Fibroblast of the aortic adventitia (primary cell): ENCODE results near the gene CCDC57. TPM values are rescaled to one million over a fixed set of nuclear protein-coding genes. Genes with fewer than 3 reads are reported as not detected.
A peak's percentile ranks its signal among the peaks of the same experiment; 100 is the strongest.

Experiments
- DNase-seq: peaks from one replicate; pipeline ENCODE4 v3.0.0-alpha.2; 2010; ENCODE audit warnings: low read depth
- H3K4me3 ChIP-seq: 2 replicates; pipeline ENCODE4 v1.5.1; 2011; ENCODE audit warnings: low read depth, mild to moderate bottlenecking, control low read depth, low read length, moderate library complexity
- CTCF ChIP-seq: IDR thresholded peaks from 2 replicates; pipeline ENCODE4 v1.5.1; 2011; ENCODE audit warnings: mild to moderate bottlenecking, low read length, control low read depth, inconsistent platforms; ENCODE audit not compliant: insufficient read depth
- total RNA-seq: library from RNA; depleted of rRNA; stranded (reverse); fragments of >200 nt; gene quantifications from 2 replicates; pipeline ENCODE4 v1.2.3, GENCODE V29; 2012; ENCODE audit warnings: low replicate concordance

Gene CCDC57
- total RNA-seq, 1 donor, result 15.2 TPM

GRCh38 chr17:82200743-82201497 is 11.7 kb downstream of the CCDC57 start:
- H3K4me3 ChIP-seq, result no peak overlapping the region
- no peak for TF ChIP-seq CTCF
- no peak for DNase-seq

GRCh38 chr17:82200135-82200534 is 12.5 kb downstream of the CCDC57 start:
- no peak overlapping the region for H3K4me3 ChIP-seq
- no peak for DNase-seq
- TF ChIP-seq CTCF, result no peak

GRCh38 chr17:82199496-82199895 is 13.1 kb downstream of the CCDC57 start:
- TF ChIP-seq CTCF, result no peak
- no peak for DNase-seq
- H3K4me3 ChIP-seq, result no peak overlapping the region

GRCh38 chr17:82198092-82198491 is 14.6 kb downstream of the CCDC57 start:
- H3K4me3 ChIP-seq, result no peak overlapping the region
- TF ChIP-seq CTCF, result no peak
- DNase-seq, result no peak

GRCh38 chr17:82195675-82196672 is 16.7 kb downstream of the CCDC57 start:
- DNase-seq, result peak; percentile 12
- H3K4me3 ChIP-seq, result no peak overlapping the region
- TF ChIP-seq CTCF, result no peak

GRCh38 chr17:82194765-82195164 is 17.9 kb downstream of the CCDC57 start:
- DNase-seq, result no peak
- TF ChIP-seq CTCF, result no peak
- H3K4me3 ChIP-seq, result no peak overlapping the region
